Suprapubic skin (tissue), 4 donors: ENCODE measurements around the gene EMD. TPM values are rescaled to one million over a fixed set of nuclear protein-coding genes. Genes with fewer than 3 reads are reported as not detected.
"Not testable (repeated sequence)": the region's sequence is repeated elsewhere in the genome, so short reads cannot be mapped to it uniquely, and the experiment has no call there.

ENCODE experiments used
- DNase-seq, 2 donors: peaks; one replicate each; pipeline ENCODE4 v3.0.0-alpha.2; 2019; ENCODE audit warnings: low spot score in 2 of 2
- H3K27ac ChIP-seq: fragments of 200-600 bp; sonication (generic); one replicate; pipeline ENCODE4 v1.5.1; 2019
- H3K27me3 ChIP-seq: fragments of 200-600 bp; sonication (generic); one replicate; pipeline ENCODE4 v1.5.1; 2019
- H3K36me3 ChIP-seq: fragments of 200-600 bp; sonication (generic); one replicate; pipeline ENCODE4 v1.5.1; 2019
- H3K4me1 ChIP-seq: fragments of 200-600 bp; sonication (generic); one replicate; pipeline ENCODE4 v1.5.1; 2019
- H3K4me3 ChIP-seq: fragments of 200-600 bp; sonication (generic); one replicate; pipeline ENCODE4 v1.5.1; 2019; ENCODE audit warnings: mild to moderate bottlenecking
- H3K9me3 ChIP-seq: fragments of 200-600 bp; sonication (generic); one replicate; pipeline ENCODE4 v1.5.1; 2019
- CTCF ChIP-seq, 2 donors: fragments of 200-600 bp in 1 of 2; fragments of 450-650 bp in 1 of 2; sonication (generic) in 1 of 2; IDR thresholded peaks; one replicate each; pipeline ENCODE4 v1.5.1; 2016 to 2019; ENCODE audit warnings: antibody characterized with exemption in 2 of 2, mild to moderate bottlenecking in 1 of 2, moderate library complexity in 1 of 2
- EP300 ChIP-seq: sonication (generic); formaldehyde crosslinking; IDR thresholded peaks from one replicate; pipeline ENCODE4 v1.6.1; 2017; ENCODE audit warnings: antibody characterized with exemption
- POLR2A ChIP-seq, 2 donors: fragments of 450-650 bp; IDR thresholded peaks; one replicate each; pipeline ENCODE4 v1.6.1; 2017; ENCODE audit warnings: antibody characterized with exemption in 2 of 2, mild to moderate bottlenecking in 2 of 2, moderate library complexity in 2 of 2
- POLR2AphosphoS5 ChIP-seq, 3 donors: sonication (generic); formaldehyde crosslinking; IDR thresholded peaks; one replicate each; pipeline ENCODE4 v1.6.1; 2017; ENCODE audit warnings: antibody characterized with exemption in 3 of 3
- WGBS: methylation state at CpG from one replicate; pipeline ENCODE4 v1.1.5; 2018; 5-methylcytosine and 5-hydroxymethylcytosine counted together
- total RNA-seq, 4 donors: library from RNA; depleted of rRNA; stranded (reverse); fragments of >200 nt; gene quantifications; one replicate each; pipeline ENCODE4 v1.1.0, GENCODE V29; 2016

EMD gene
- total RNA-seq, result 10 to 100 TPM; 34.4 to 57.0 (median 53.0) TPM

- no peaks in the 10 kb centered on the region for H3K36me3 ChIP-seq
- no peaks in the 10 kb centered on the region for H3K9me3 ChIP-seq
- TF ChIP-seq CTCF (IDR thresholded peaks at IDR 0.05), result no peak
- TF ChIP-seq POLR2A (IDR thresholded peaks at IDR 0.05), result peak; percentile 12 to 79
- TF ChIP-seq POLR2AphosphoS5 (IDR thresholded peaks at IDR 0.05), result peak in 2 of 3 donors; percentile 24 to 66
- 46% methylated on average over 81 of the region's 103 CpGs for WGBS
- H3K4me1 ChIP-seq, result peaks cover 30% of the 10 kb centered on the region
- H3K4me3 ChIP-seq, result peak within 1 kb of the TSS; percentile 78
- no peaks in the 10 kb centered on the region for H3K27me3 ChIP-seq
- peak within 1 kb of the TSS; percentile 97 for H3K27ac ChIP-seq
- peak; percentile 97 to 98 for DNase-seq
Measured at GRCh38 chrX:154378799-154379568, at the start of gene EMD. Gene EMD, plus strand, starts transcription at chrX:154379295. Its CDS starts 190 bp downstream, at chrX:154379485.

GRCh38 chrX:154332561-154332960 is 46.5 kb upstream of the EMD start:
- Histone ChIP-seq H3K36me3 (no peaks in the 10 kb centered on the region), H3K4me1 (peaks cover 2% of the 10 kb centered on the region), H3K4me3 (no peak overlapping the region), H3K27me3 (no peaks in the 10 kb centered on the region), H3K9me3 (no peaks in the 10 kb centered on the region), H3K27ac (no peak overlapping the region)
- WGBS, result 91% methylated on average over 27 of the region's 29 CpGs
- DNase-seq, result no peak
- TF ChIP-seq POLR2AphosphoS5 (IDR thresholded peaks at IDR 0.05), result no peak
- no peak for TF ChIP-seq CTCF (IDR thresholded peaks at IDR 0.05)
- no peak for TF ChIP-seq EP300
- no peak for TF ChIP-seq POLR2A (IDR thresholded peaks at IDR 0.05)

- Histone ChIP-seq H3K27me3 (no peaks in the 10 kb centered on the region), H3K9me3 (no peaks in the 10 kb centered on the region), H3K27ac (no peak overlapping the region), H3K4me3 (no peak overlapping the region), H3K4me1 (no peaks in the 10 kb centered on the region), H3K36me3 (no peaks in the 10 kb centered on the region)
- DNase-seq, result no peak
- TF ChIP-seq CTCF (IDR thresholded peaks at IDR 0.05) (no peak), POLR2AphosphoS5 (IDR thresholded peaks at IDR 0.05) (no peak), EP300 (no peak), POLR2A (IDR thresholded peaks at IDR 0.05) (no peak)
- WGBS, result 80% methylated on average over 3 of the region's 9 CpGs
Measured at GRCh38 chrX:154333116-154333515, 46.0 kb upstream of the EMD start.

- Histone ChIP-seq H3K27ac (no peak overlapping the region), H3K4me3 (no peak overlapping the region), H3K36me3 (no peaks in the 10 kb centered on the region), H3K4me1 (no peaks in the 10 kb centered on the region), H3K9me3 (no peaks in the 10 kb centered on the region), H3K27me3 (no peaks in the 10 kb centered on the region)
- no peak for TF ChIP-seq POLR2AphosphoS5 (IDR thresholded peaks at IDR 0.05)
- no peak for DNase-seq
- WGBS, result 69% methylated on average over 6 of the region's 6 CpGs
Measured at GRCh38 chrX:154333837-154334271, 45.2 kb upstream of the EMD start.

GRCh38 chrX:154334496-154334895 is 44.6 kb upstream of the EMD start:
- Histone ChIP-seq H3K27ac (no peak overlapping the region), H3K36me3 (no peaks in the 10 kb centered on the region), H3K9me3 (no peaks in the 10 kb centered on the region), H3K27me3 (no peaks in the 10 kb centered on the region), H3K4me3 (no peak overlapping the region), H3K4me1 (no peaks in the 10 kb centered on the region)
- DNase-seq, result no peak
- 82% methylated on average over 9 of the region's 10 CpGs for WGBS
- no peak for TF ChIP-seq EP300
- no peak for TF ChIP-seq POLR2A (IDR thresholded peaks at IDR 0.05)
- TF ChIP-seq CTCF (IDR thresholded peaks at IDR 0.05), result no peak
- TF ChIP-seq POLR2AphosphoS5 (IDR thresholded peaks at IDR 0.05), result no peak

GRCh38 chrX:154341399-154342298 is 37.4 kb upstream of the EMD start:
- H3K4me1 ChIP-seq, H3K36me3 ChIP-seq, H3K4me3 ChIP-seq, H3K9me3 ChIP-seq, DNase-seq, H3K27me3 ChIP-seq, H3K27ac ChIP-seq: not testable (repeated sequence)
- WGBS, result no CpG with 5 or more reads among the region's 115 CpGs

GRCh38 chrX:154343063-154343462 is 36.0 kb upstream of the EMD start:
- H3K4me3 ChIP-seq, H3K9me3 ChIP-seq, H3K27ac ChIP-seq, H3K36me3 ChIP-seq, DNase-seq, H3K27me3 ChIP-seq, H3K4me1 ChIP-seq: not testable (repeated sequence)
- no CpG with 5 or more reads among the region's 16 CpGs for WGBS

GRCh38 chrX:154343620-154344019 is 35.5 kb upstream of the EMD start:
- not testable (repeated sequence) for H3K9me3 ChIP-seq, H3K4me1 ChIP-seq, H3K27ac ChIP-seq, H3K27me3 ChIP-seq, DNase-seq, H3K36me3 ChIP-seq, H3K4me3 ChIP-seq
- no CpG with 5 or more reads among the region's 20 CpGs for WGBS
